ENCODE measurements around the gene ANKRD28.

The ANKRD28 gene

GRCh38 chr3:15664144-15664543, 133.6 kb downstream of the ANKRD28 start:
- no peak for DNase-seq (ENCODE audit: low read depth)

- DNase-seq (ENCODE audit: low read depth): no peak
Measured at GRCh38 chr3:15660055-15660935, 137.5 kb downstream of the ANKRD28 start.

DNA sequence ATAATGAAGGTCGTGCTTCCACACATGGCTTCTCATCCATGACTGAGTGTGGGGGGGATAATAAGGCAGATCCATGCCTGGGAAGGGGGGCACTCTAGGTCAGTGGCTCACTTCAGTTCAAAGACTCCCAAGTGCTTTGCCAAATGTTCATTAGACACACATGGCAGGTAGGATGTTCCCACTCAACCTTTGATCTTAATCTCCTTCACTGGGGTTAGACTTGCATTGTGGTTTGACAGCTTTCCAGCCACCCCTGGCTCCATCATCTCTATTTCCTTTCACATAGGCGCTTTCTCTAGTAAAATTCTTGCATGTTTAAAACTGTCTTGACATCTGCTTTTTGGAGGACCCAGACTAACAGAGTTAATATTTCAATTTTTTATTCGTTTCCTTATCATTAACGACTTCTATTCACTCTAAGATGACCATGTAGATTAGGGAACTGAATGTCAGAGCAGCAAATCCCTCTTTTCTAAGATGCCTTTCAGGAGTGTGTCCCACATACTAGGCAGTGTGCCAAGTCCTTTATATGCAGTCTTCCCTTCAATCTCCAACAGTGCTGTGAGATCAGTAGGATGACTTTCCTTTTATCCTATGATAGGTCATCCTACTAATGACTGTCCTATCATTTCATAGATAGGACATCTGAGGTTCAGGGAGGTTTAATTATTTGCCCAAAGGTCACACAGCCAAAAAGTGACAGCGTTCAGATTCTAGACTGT, 138.4 kb downstream of the ANKRD28 start:
- no peak for DNase-seq (ENCODE audit: low read depth)

DNA sequence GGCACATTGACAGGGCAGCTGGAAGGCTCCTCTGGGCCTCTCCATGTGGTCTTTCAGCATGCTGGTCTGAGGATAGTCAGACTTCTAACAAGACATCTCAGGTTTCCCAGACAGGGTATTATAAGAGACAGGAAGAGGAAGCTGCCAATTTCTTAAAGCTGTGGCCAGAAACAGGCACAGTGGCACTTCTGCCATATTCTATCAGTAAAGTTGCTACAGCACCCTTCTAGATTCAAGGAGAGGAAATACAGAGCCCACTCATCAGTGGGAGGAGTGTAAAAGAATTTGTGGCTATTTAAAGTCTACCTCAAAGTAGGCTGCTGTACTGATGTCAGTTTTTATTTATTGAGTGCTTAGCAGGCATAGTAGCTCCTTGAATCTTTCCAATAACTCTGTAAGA, 140.8 kb downstream of the ANKRD28 start:
- DNase-seq (ENCODE audit: low read depth): no peak

- DNase-seq (ENCODE audit: low read depth): no peak
Measured at GRCh38 chr3:15656342-15656741, 141.4 kb downstream of the ANKRD28 start.

DNA sequence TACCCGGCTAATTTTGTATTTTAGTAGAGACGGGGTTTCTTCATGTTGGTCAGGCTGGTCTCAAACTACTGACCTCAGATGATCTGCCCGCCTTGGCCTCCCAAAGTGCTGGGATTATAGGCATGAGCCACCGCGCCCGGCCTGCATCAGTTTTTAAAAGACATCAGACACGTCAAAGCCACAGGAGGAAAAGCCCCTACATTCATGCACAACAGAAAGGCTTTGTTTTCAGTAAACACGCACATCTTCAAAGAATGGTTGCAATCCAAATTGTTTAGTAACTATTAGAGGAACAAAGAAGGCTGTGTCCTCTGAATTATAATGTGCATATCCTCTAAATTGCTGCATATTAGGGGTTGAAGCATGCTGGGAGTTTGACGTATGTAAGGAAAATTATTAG, 142.9 kb downstream of the ANKRD28 start:
- no peak for DNase-seq (ENCODE audit: low read depth)

- DNase-seq (ENCODE audit: low read depth): no peak
Measured at GRCh38 chr3:15654127-15654526, 143.7 kb downstream of the ANKRD28 start.

- DNase-seq (ENCODE audit: low read depth): no peak
Measured at GRCh38 chr3:15653321-15653720, 144.5 kb downstream of the ANKRD28 start.

- no peak for DNase-seq (ENCODE audit: low read depth)
Measured at GRCh38 chr3:15651396-15651795, 146.4 kb downstream of the ANKRD28 start.

DNA sequence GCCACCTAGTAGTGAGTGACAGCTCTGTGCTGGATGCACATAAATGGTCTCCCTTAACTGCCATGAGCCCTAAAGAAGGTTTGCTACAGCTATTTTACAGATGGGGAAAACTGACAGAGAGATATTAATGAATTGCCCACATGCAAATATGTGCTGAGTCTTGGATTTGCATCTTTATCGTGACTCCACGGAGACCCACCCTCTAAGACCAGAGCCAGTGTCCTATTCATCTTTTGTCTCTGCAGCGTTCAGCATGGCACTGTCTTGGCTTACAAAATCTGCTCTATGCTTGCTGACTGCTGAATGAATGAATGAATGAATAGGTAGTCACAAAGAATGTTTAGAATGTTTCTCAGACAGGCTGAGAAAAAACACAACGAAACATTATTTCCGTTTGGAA, 147.9 kb downstream of the ANKRD28 start:
- no peak for DNase-seq (ENCODE audit: low read depth)

GRCh38 chr3:15649341-15649740, 148.4 kb downstream of the ANKRD28 start:
- DNase-seq (ENCODE audit: low read depth): no peak

- DNase-seq (ENCODE audit: low read depth): no peak
Measured at GRCh38 chr3:15647611-15648167, 150.1 kb downstream of the ANKRD28 start.

DNA sequence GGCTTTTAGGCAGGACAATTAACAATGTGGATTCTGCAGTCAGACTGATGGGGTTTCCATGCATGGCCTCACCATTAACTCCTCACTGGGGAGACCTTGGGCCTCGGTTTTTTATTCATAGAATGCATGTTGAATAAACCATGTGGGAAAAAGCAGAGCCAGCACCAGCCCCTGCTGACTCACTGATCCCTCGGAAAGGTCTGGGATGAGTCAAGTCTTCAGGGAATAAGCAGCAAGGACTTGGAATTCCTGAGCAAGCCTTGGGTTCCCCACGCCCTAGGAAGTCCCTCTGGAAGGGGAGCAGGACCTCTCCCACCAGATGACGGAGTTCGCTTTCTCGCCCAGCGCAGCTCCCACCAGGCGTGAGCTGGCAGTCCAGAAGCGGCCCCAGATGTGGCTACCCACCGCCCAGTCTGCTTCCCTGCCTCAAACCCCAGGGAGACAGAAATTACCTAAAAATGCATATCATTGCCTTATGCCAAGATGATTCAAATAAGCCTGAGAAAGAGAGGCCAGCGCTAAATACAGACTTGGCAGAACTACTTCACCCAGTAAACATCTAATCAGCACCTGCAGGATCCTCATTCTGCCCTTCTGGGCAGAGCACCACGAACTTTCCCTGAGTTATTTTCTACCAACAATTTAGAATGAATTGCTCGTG, 150.8 kb downstream of the ANKRD28 start:
- no peak for DNase-seq (ENCODE audit: low read depth)

GRCh38 chr3:15645740-15646501, 151.9 kb downstream of the ANKRD28 start:
- no peak for DNase-seq (ENCODE audit: low read depth)

GRCh38 chr3:15645246-15645645, 152.5 kb downstream of the ANKRD28 start:
- DNase-seq (ENCODE audit: low read depth): no peak

DNA sequence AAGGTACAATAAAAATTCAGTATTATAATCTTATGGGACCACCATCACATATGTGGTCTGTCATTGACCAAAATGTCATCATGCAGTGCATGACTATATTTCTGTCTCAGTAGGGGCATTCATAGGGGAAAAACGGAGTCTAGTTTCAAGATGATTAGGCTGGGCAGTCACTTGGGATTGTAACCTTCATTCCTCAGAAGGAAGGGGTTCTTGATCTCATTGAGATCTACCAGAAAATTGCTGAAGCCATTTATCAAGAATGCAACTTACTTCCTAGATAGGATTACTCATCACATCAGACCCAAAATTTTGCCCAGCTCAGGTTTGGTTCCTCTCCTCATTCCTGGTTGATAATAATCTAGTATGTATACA, 158.9 kb downstream of the ANKRD28 start:
- no peak for DNase-seq (ENCODE audit: low read depth)

- no peak for DNase-seq (ENCODE audit: low read depth)
Measured at GRCh38 chr3:15638193-15638890, 159.4 kb downstream of the ANKRD28 start.

DNA sequence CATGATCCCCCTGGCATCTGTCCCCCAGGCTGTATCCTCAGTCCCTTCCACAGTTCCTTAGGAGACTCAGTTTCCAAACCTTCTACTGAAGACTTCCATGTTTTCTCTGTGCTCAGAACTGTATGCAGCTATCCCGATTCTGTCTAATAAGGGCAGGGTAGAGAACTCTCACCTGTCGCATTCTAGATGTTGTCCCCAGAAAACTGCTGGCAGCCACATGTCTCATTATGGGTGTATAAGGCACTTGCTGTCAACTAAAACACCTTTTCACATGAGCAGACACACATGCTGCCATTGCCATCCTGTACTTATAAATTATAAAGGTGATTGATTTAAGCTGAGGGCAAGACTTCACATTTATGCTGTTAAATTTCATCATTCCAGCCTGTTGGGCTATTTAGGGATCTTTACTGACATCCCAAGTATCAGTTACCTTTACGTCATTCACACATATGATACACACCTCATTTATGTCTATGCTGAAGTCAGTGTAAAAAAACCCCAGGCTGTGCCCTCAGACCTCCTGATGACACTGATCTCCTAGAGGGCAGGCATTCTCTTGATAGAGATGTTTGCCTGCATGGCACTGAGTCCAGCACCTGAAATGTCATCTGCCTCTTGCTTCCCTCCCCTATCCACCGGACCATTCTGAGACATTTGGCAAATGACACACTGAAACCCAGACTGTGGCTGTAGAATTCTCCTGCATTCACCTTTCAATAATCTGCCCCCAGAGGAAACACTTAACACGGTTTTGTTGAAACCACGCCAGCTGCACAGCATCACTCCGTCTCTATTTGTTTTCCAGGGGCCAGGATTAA, 160.4 kb downstream of the ANKRD28 start:
- DNase-seq (ENCODE audit: low read depth): no peak

GRCh38 chr3:15636028-15636709, 161.6 kb downstream of the ANKRD28 start:
- DNase-seq (ENCODE audit: low read depth): no peak

Data from stimulated activated CD8-positive, alpha-beta memory T cell treated with anti-CD3 and anti-CD28 coated beads, Interleukin-15, amount 100 ng/mL, for 24 hours (primary cell).